ENCODE data around the gene PRDM12.

PRDM12 gene

GRCh38 chr9:130669965-130670364 lies 5.6 kb downstream of the PRDM12 start:
- Histone ChIP-seq H3K9me3 (ENCODE audit: low read length) (no peaks in the 10 kb centered on the region), H4K20me1 (ENCODE audit: insufficient read depth, low read length) (no peaks in the 10 kb centered on the region), H3F3A (ENCODE audit: insufficient read depth, low read length) (no peaks in the 10 kb centered on the region), H3K9me2 (ENCODE audit: low read depth, low read length) (no peaks in the 10 kb centered on the region), H3K4me3 (ENCODE audit: low read depth, low read length, poor library complexity, severe bottlenecking) (no peak overlapping the region), H3K4me2 (ENCODE audit: low read length) (no peak overlapping the region), H3K9ac (ENCODE audit: low read length) (no peak overlapping the region), H3K79me2 (ENCODE audit: insufficient read depth, low read length) (no peaks in the 10 kb centered on the region), H2AFZ (ENCODE audit: low read length) (no peak overlapping the region), H3K27me3 (ENCODE audit: insufficient read depth, low read length) (0 out of 2 replicates have a peak, but pooled peaks cover 3% of the 10 kb centered on the region), H3K4me1 (ENCODE audit: insufficient read depth, low read length, severe bottlenecking) (no peaks in the 10 kb centered on the region), H3K27ac (ENCODE audit: low read depth, low read length, poor library complexity, severe bottlenecking) (no peak overlapping the region), H3K36me3 (ENCODE audit: insufficient read depth, low read length) (no peaks in the 10 kb centered on the region)
- TF ChIP-seq EZH2 (IDR thresholded peaks at IDR 0.05; ENCODE audit: borderline replicate concordance, low read length) (no peak), CTCF (IDR thresholded peaks at IDR 0.05; ENCODE audit: low read length) (no peak)

DNA sequence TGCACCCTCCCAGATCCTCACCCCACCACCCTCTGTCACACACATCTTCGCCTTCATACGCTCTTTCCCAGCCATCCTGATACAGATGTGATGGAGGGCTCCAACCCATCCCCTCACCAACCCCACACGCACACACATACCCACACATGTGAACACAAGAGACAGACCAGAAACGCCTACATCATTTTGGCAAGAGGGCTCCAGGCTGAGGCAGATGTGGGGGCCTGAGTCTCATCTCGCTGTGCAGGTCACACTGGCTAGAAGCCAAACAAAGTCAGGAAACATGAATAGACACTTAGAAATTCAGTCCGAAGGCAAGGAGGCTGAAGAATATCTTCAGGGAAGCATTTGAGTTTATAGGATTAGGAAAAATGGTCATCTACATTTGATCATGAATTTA lies 6.2 kb downstream of the PRDM12 start:
- Histone ChIP-seq H3K4me1 (ENCODE audit: insufficient read depth, low read length, severe bottlenecking) (no peaks in the 10 kb centered on the region), H2AFZ (ENCODE audit: low read length) (no peak overlapping the region), H3F3A (ENCODE audit: insufficient read depth, low read length) (no peaks in the 10 kb centered on the region), H4K20me1 (ENCODE audit: insufficient read depth, low read length) (no peaks in the 10 kb centered on the region), H3K27me3 (ENCODE audit: insufficient read depth, low read length) (0 out of 2 replicates have a peak, but pooled peaks cover 3% of the 10 kb centered on the region), H3K36me3 (ENCODE audit: insufficient read depth, low read length) (no peaks in the 10 kb centered on the region), H3K4me2 (ENCODE audit: low read length) (no peak overlapping the region), H3K27ac (ENCODE audit: low read depth, low read length, poor library complexity, severe bottlenecking) (no peak overlapping the region), H3K4me3 (ENCODE audit: low read depth, low read length, poor library complexity, severe bottlenecking) (no peak overlapping the region), H3K9me2 (ENCODE audit: low read depth, low read length) (no peaks in the 10 kb centered on the region), H3K9ac (ENCODE audit: low read length) (no peak overlapping the region), H3K79me2 (ENCODE audit: insufficient read depth, low read length) (no peaks in the 10 kb centered on the region), H3K9me3 (ENCODE audit: low read length) (no peaks in the 10 kb centered on the region)
- TF ChIP-seq CTCF (IDR thresholded peaks at IDR 0.05; ENCODE audit: low read length) (no peak), EZH2 (IDR thresholded peaks at IDR 0.05; ENCODE audit: borderline replicate concordance, low read length) (no peak)

- no peaks in the 10 kb centered on the region for H3K9me2 ChIP-seq (ENCODE audit: low read depth, low read length)
- H3K4me1 ChIP-seq (ENCODE audit: insufficient read depth, low read length, severe bottlenecking): no peaks in the 10 kb centered on the region
- no peaks in the 10 kb centered on the region for H3K36me3 ChIP-seq (ENCODE audit: insufficient read depth, low read length)
- H3F3A ChIP-seq (ENCODE audit: insufficient read depth, low read length): no peaks in the 10 kb centered on the region
- no peak for TF ChIP-seq EZH2 (IDR thresholded peaks at IDR 0.05; ENCODE audit: borderline replicate concordance, low read length)
- no peak for TF ChIP-seq CTCF (IDR thresholded peaks at IDR 0.05; ENCODE audit: low read length)
- H3K27ac ChIP-seq (ENCODE audit: low read depth, low read length, poor library complexity, severe bottlenecking): no peak overlapping the region
- no peaks in the 10 kb centered on the region for H4K20me1 ChIP-seq (ENCODE audit: insufficient read depth, low read length)
- no peak overlapping the region for H3K4me2 ChIP-seq (ENCODE audit: low read length)
- H2AFZ ChIP-seq (ENCODE audit: low read length): no peak overlapping the region
- H3K9ac ChIP-seq (ENCODE audit: low read length): no peak overlapping the region
- H3K79me2 ChIP-seq (ENCODE audit: insufficient read depth, low read length): no peaks in the 10 kb centered on the region
- 0 out of 2 replicates have a peak, but pooled peaks cover 3% of the 10 kb centered on the region for H3K27me3 ChIP-seq (ENCODE audit: insufficient read depth, low read length)
- H3K4me3 ChIP-seq (ENCODE audit: low read depth, low read length, poor library complexity, severe bottlenecking): no peak overlapping the region
- no peaks in the 10 kb centered on the region for H3K9me3 ChIP-seq (ENCODE audit: low read length)
Observed at GRCh38 chr9:130672466-130672865, 8.1 kb downstream of the PRDM12 start.

Data from OCI-LY1 (cell line).